HEK293 (cell line): Measurements from ENCODE around the gene KRTAP4-6.
"Not testable (repeated sequence)": the region's sequence is repeated elsewhere in the genome, so short reads cannot be mapped to it uniquely, and the experiment has no call there.

Experiments used
- CTCF ChIA-PET: fragments of 350-600 bp; formaldehyde crosslinking; extraction: SDS; loops from one replicate; lab custom pipeline; 2021; ENCODE audit warnings: antibody characterized with exemption; lab: Yijun Ruan, JAX
- POLR2A ChIA-PET: fragments of 300-600 bp; formaldehyde crosslinking; extraction: SDS; loops from one replicate; lab custom pipeline; 2020; ENCODE audit warnings: antibody characterized with exemption, inconsistent platforms; lab: Yijun Ruan, JAX
- H3K27ac ChIP-seq: fragments of 200-500 bp; sonication (Bioruptor generic); 2 replicates; pipeline ENCODE4 v1.5.1; 2014; ENCODE audit warnings: low read depth, low read length, control low read depth, inconsistent platforms; ENCODE audit errors: extremely low read depth
- H3K36me3 ChIP-seq, 2 experiments: fragments of 200-500 bp in 1 of 2; sonication (Bioruptor generic) in 1 of 2; 1 replicate in 1 of 2; 2 replicates in 1 of 2; pipeline ENCODE4 v1.5.1; 2014 to 2017; ENCODE audit warnings: inconsistent platforms in 2 of 2, low read length in 2 of 2; ENCODE audit not compliant: control insufficient read depth in 2 of 2, insufficient read depth in 1 of 2
- H3K4me1 ChIP-seq: fragments of 200-500 bp; sonication (Bioruptor generic); 2 replicates; pipeline ENCODE4 v1.5.1; 2014; ENCODE audit warnings: mild to moderate bottlenecking, low read length, inconsistent platforms; ENCODE audit not compliant: control insufficient read depth, insufficient read depth
- H3K4me3 ChIP-seq: 2 replicates; pipeline ENCODE4 v1.5.1; 2011; ENCODE audit warnings: low read depth, mild to moderate bottlenecking, control low read depth, low read length, moderate library complexity
- H3K9me3 ChIP-seq: fragments of 200-500 bp; sonication (Bioruptor generic); 2 replicates; pipeline ENCODE4 v1.5.1; 2014; ENCODE audit warnings: low read depth, low read length, inconsistent platforms; ENCODE audit not compliant: control insufficient read depth, insufficient read depth
- MEIS1 ChIP-seq: sonication (generic); formaldehyde crosslinking; IDR thresholded peaks from 2 replicates; pipeline ENCODE4 v1.8.1; 2022; ENCODE audit warnings: missing genetic modification reagents, mild to moderate bottlenecking, borderline replicate concordance
- SCRT1 ChIP-seq: fragments of 450-650 bp; formaldehyde crosslinking; IDR thresholded peaks from 2 replicates; pipeline ENCODE4 v1.5.1; 2016; ENCODE audit warnings: missing biosample characterization, missing genetic modification characterization, borderline replicate concordance
- TCF7L2 ChIP-seq: IDR thresholded peaks from 2 replicates; pipeline ENCODE4 v1.6.1; 2011; ENCODE audit warnings: low read depth, mild to moderate bottlenecking, inconsistent platforms, low read length, moderate library complexity, borderline replicate concordance
- WT1 ChIP-seq: fragments of 450-650 bp; formaldehyde crosslinking; IDR thresholded peaks from 2 replicates; pipeline ENCODE4 v1.5.1; 2016; ENCODE audit warnings: missing biosample characterization, missing genetic modification characterization
- ZIC2 ChIP-seq: fragments of 450-650 bp; formaldehyde crosslinking; IDR thresholded peaks from 2 replicates; pipeline ENCODE4 v1.5.1; 2016; ENCODE audit warnings: missing biosample characterization, missing genetic modification characterization
- ZNF146 ChIP-seq: fragments of 450-650 bp; formaldehyde crosslinking; IDR thresholded peaks from 2 replicates; pipeline ENCODE4 v1.5.1; 2016; ENCODE audit warnings: missing biosample characterization, missing genetic modification characterization
- ZNF175 ChIP-seq: fragments of 450-650 bp; formaldehyde crosslinking; IDR thresholded peaks from 2 replicates; pipeline ENCODE4 v1.5.1; 2016; ENCODE audit warnings: missing biosample characterization, missing genetic modification characterization
- ZNF214 ChIP-seq: fragments of 450-650 bp; formaldehyde crosslinking; IDR thresholded peaks from 2 replicates; pipeline ENCODE4 v1.5.1; 2017; ENCODE audit warnings: missing biosample characterization, mild to moderate bottlenecking, missing genetic modification characterization, borderline replicate concordance
- ZNF513 ChIP-seq: fragments of 450-650 bp; IDR thresholded peaks from 2 replicates; pipeline ENCODE4 v1.5.1; 2018; ENCODE audit warnings: missing biosample characterization, missing genetic modification characterization
- ZNF549 ChIP-seq: fragments of 450-650 bp; IDR thresholded peaks from 2 replicates; pipeline ENCODE4 v1.5.1; 2018; ENCODE audit warnings: missing biosample characterization, missing genetic modification characterization, mild to moderate bottlenecking, inconsistent platforms, moderate library complexity
- ZNF558 ChIP-seq: fragments of 450-650 bp; formaldehyde crosslinking; IDR thresholded peaks from 2 replicates; pipeline ENCODE4 v1.5.1; 2016; ENCODE audit warnings: missing biosample characterization, missing genetic modification characterization
- TF ChIP-seq, protein P1 (sequence below): fragments of 450-650 bp; formaldehyde crosslinking; IDR thresholded peaks from 2 replicates; pipeline ENCODE4 v1.5.1; 2016; ENCODE audit warnings: missing biosample characterization, missing genetic modification characterization, borderline replicate concordance

The KRTAP4-6 gene

DNA sequence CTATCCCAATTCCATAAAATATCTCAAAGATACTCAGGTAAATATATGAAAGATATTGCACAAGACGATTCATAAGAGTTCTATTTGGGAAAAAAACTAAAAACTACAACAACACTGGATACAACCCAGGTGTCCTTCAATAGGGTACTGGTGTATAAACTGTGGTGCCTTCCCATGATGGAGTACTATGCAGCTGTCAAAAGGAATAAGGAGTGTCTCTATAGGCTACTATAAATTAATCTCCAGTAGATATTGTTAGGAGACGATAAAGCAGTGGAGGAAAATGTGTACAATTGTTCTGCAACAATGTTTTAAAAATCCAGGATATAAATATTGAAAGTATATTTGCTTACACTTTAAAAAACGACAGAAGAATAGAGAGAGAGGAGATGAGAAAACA, 13.9 kb downstream of the KRTAP4-6 start:
- Histone ChIP-seq H3K27ac (no peak overlapping the region), H3K36me3 (no peaks in the 10 kb centered on the region), H3K4me1 (no peaks in the 10 kb centered on the region), H3K4me3 (no peak overlapping the region), H3K9me3 (no peaks in the 10 kb centered on the region; the same call in 1 of the 2 replicates)
- CTCF ChIA-PET = interaction anchor here (0.6 kb wide), 1 partner anchor 164 kb away, joined by 4 read pairs; no protein-coding TSS in a partner anchor
- POLR2A ChIA-PET = no interaction called here
- TF ChIP-seq, protein P1, sequence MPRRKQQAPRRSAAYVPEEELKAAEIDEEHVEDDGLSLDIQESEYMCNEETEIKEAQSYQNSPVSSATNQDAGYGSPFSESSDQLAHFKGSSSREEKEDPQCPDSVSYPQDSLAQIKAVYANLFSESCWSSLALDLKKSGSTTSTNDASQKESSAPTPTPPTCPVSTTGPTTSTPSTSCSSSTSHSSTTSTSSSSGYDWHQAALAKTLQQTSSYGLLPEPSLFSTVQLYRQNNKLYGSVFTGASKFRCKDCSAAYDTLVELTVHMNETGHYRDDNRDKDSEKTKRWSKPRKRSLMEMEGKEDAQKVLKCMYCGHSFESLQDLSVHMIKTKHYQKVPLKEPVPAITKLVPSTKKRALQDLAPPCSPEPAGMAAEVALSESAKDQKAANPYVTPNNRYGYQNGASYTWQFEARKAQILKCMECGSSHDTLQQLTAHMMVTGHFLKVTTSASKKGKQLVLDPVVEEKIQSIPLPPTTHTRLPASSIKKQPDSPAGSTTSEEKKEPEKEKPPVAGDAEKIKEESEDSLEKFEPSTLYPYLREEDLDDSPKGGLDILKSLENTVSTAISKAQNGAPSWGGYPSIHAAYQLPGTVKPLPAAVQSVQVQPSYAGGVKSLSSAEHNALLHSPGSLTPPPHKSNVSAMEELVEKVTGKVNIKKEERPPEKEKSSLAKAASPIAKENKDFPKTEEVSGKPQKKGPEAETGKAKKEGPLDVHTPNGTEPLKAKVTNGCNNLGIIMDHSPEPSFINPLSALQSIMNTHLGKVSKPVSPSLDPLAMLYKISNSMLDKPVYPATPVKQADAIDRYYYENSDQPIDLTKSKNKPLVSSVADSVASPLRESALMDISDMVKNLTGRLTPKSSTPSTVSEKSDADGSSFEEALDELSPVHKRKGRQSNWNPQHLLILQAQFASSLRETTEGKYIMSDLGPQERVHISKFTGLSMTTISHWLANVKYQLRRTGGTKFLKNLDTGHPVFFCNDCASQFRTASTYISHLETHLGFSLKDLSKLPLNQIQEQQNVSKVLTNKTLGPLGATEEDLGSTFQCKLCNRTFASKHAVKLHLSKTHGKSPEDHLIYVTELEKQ (tag by site-specific recombination) = no peak
- no peak for TF ChIP-seq TCF7L2
- no peak for TF ChIP-seq ZNF214 (tag by site-specific recombination)
- TF ChIP-seq MEIS1 (CRISPR knock-in tag) = no peak
- TF ChIP-seq ZNF558 = no peak
- TF ChIP-seq WT1 (tag by site-specific recombination) = no peak
- TF ChIP-seq ZNF513 (tag by site-specific recombination) = no peak
- TF ChIP-seq ZNF175 = no peak
- TF ChIP-seq ZNF146 (tag by site-specific recombination) = peak; percentile 56

DNA sequence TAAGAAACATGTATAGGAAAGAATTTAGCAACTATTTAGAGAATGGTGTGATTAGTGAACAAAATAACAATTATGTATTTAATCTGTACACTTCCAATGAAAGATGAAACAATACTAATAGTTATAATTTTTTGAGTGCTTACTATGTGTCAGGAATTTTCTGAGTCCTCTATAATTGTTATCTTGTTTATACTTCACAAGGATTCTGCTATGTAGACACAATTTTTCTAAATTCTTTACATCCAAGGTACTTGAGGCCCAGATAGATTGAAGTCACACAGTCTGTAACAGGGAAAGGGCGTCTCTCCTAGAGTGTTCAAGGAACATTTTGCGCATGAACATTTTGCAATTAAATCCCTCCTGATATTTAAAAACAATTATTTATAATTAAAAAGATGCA, 15.3 kb downstream of the KRTAP4-6 start:
- TF ChIP-seq ZNF549 (tag by site-specific recombination) = no peak
- TF ChIP-seq, all 188 proteins: peak for 0
- POLR2A ChIA-PET = no interaction called here
- Histone ChIP-seq H3K4me1 (no peaks in the 10 kb centered on the region), H3K4me3 (no peak overlapping the region), H3K27ac (no peak overlapping the region), H3K9me3 (no peaks in the 10 kb centered on the region; the same call in 1 of the 2 replicates), H3K36me3 (no peaks in the 10 kb centered on the region)
- CTCF ChIA-PET = no interaction called here

- CTCF ChIA-PET = interaction anchor here (0.6 kb wide), 1 partner anchor 9 kb away, joined by 3 read pairs; no protein-coding TSS in a partner anchor
- peak; percentile 62 for TF ChIP-seq ZIC2 (tag by site-specific recombination)
- POLR2A ChIA-PET, H3K36me3 ChIP-seq, H3K4me1 ChIP-seq, H3K9me3 ChIP-seq, H3K4me3 ChIP-seq, H3K27ac ChIP-seq: not testable (repeated sequence)
Observed at GRCh38 chr17:41123991-41124371, 16.4 kb downstream of the KRTAP4-6 start, which contains the start of gene KRTAP4-12. KRTAP4-12 (minus strand) TSS chr17:41124182; CDS start chr17:41124122, 60 bp downstream.

GRCh38 chr17:41123292-41123990, 16.9 kb downstream of the KRTAP4-6 start:
- H3K9me3 ChIP-seq, POLR2A ChIA-PET: not testable (repeated sequence)
- TF ChIP-seq SCRT1 (tag by site-specific recombination) = peak; percentile 47; the same call in 1 of the 2 replicates
- peak; percentile 84; the same call in 1 of the 2 replicates for TF ChIP-seq ZIC2 (tag by site-specific recombination)
- TF ChIP-seq, all 188 proteins: peak for 2; not testable (repeated sequence) for 186
- not testable (repeated sequence) for H3K4me3 ChIP-seq, H3K36me3 ChIP-seq, H3K27ac ChIP-seq, H3K4me1 ChIP-seq
- CTCF ChIA-PET = interaction anchor here (0.6 kb wide), 1 partner anchor 9 kb away, joined by 3 read pairs; no protein-coding TSS in a partner anchor
